Measurements from ENCODE around the gene GPALPP1. TPM values are rescaled to one million over a fixed set of nuclear protein-coding genes. Genes with fewer than 3 reads are reported as not detected.

The GPALPP1 gene, protein sequence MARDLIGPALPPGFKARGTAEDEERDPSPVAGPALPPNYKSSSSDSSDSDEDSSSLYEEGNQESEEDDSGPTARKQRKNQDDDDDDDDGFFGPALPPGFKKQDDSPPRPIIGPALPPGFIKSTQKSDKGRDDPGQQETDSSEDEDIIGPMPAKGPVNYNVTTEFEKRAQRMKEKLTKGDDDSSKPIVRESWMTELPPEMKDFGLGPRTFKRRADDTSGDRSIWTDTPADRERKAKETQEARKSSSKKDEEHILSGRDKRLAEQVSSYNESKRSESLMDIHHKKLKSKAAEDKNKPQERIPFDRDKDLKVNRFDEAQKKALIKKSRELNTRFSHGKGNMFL
- 7.4 to 14.9 TPM (median 10.3 TPM) in 5 replicates for total RNA-seq (2022; extraction: Qiagen RNA extraction)

DNA sequence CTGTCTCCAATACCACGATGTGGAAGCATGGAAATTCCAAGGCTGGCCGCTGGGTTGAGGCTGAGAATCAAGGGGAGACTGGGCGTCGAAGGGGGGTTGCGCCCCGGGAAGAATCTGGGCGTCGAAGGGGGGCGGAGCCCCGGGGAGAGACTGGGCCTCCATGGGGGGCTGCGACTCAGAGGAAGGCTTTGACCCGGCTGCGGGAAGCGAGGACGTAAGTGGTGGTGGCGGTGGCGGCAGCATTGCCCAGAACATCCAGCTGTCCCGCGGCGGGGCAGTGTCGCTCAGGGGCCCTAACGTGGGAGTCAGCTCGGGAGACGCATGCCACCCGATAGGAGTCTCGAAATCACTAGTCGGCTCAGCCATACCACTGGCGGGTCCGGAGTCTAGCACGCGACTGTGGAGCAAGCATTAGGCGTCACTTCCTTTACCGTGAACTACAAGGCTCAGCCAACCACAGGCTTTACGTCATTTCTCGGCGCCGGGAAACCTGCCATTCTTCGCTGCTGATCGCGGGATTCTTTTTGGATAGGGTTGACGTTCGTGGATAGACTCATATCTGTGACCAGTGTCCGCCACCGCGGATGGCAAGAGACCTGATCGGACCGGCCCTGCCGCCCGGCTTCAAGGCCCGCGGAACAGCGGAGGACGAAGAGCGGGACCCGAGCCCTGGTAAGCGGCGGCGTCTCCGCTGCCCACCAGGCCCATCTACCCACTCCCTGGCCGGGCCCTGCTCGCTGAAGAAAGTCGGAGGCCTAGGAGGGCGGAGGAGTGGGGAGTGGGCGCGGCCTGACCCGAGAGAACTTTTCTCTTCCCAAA lies at the start of gene GPALPP1, which contains the start of gene NUFIP1:
Gene GPALPP1, plus strand, starts transcription at position 468 of the 819 bp plus-strand sequence. Its CDS starts 117 bp downstream, at position 585.
Gene NUFIP1, minus strand, starts transcription at position 401 of the 819 bp plus-strand sequence. Its CDS starts 35 bp downstream, at position 366.

Other genes with a start within 250 kb of the GPALPP1 start
- gene NUFIP1, start 67 bp upstream of the GPALPP1 start, total RNA-seq (2022; extraction: Qiagen RNA extraction) = 5.6 to 7.3 TPM (median 5.9 TPM) in 5 replicates
- 18.7 to 21.3 TPM (median 19.4 TPM) in 5 replicates for gene GTF2F2, start 131.0 kb downstream of the GPALPP1 start, total RNA-seq (2022; extraction: Qiagen RNA extraction)
- gene KCTD4, start 211.5 kb downstream of the GPALPP1 start, total RNA-seq (2022; extraction: Qiagen RNA extraction) = not detected in 5 replicates

All from A549 treated with AZD2906 at 1 μM for 4 hours (cell line).